Brain pericyte (primary cell): Measurements from ENCODE around the gene C1QTNF5.

ENCODE experiments used
- DNase-seq: peaks from one replicate; pipeline ENCODE4 v3.0.0-alpha.2; 2012; ENCODE audit warnings: low read depth, low spot score

C1QTNF5 gene

GRCh38 chr11:119359365-119360214 is 18.9 kb upstream of the C1QTNF5 start:
- no peak for DNase-seq

GRCh38 chr11:119357074-119357473 is 16.4 kb upstream of the C1QTNF5 start:
- no peak for DNase-seq

GRCh38 chr11:119356349-119357031 is 15.8 kb upstream of the C1QTNF5 start:
- DNase-seq = no peak

- no peak for DNase-seq
Measured at GRCh38 chr11:119355091-119355843, 14.6 kb upstream of the C1QTNF5 start.

GRCh38 chr11:119352857-119353260 is 12.2 kb upstream of the C1QTNF5 start:
- no peak for DNase-seq

GRCh38 chr11:119351232-119351631 is 10.5 kb upstream of the C1QTNF5 start:
- DNase-seq = no peak

GRCh38 chr11:119350302-119350701 is 9.6 kb upstream of the C1QTNF5 start:
- DNase-seq = no peak

GRCh38 chr11:119347940-119348605 is 7.4 kb upstream of the C1QTNF5 start:
- no peak for DNase-seq

- no peak for DNase-seq
Measured at GRCh38 chr11:119347242-119347641, 6.6 kb upstream of the C1QTNF5 start.

- no peak for DNase-seq
Measured at GRCh38 chr11:119346605-119347004, 5.9 kb upstream of the C1QTNF5 start, which contains the start of gene MFRP. Gene MFRP, minus strand, starts transcription at chr11:119346705. Its CDS starts 192 bp downstream, at chr11:119346513.

- no peak for DNase-seq
Measured at GRCh38 chr11:119345685-119346084, 5.0 kb upstream of the C1QTNF5 start.

GRCh38 chr11:119344291-119345010 is 3.8 kb upstream of the C1QTNF5 start:
- DNase-seq = no peak

GRCh38 chr11:119343726-119344125 is 3.0 kb upstream of the C1QTNF5 start:
- no peak for DNase-seq

GRCh38 chr11:119342362-119343130 is 1.9 kb upstream of the C1QTNF5 start:
- DNase-seq = no peak

- DNase-seq = no peak
Measured at GRCh38 chr11:119342023-119342300, 1.3 kb upstream of the C1QTNF5 start.

- DNase-seq = no peak
Measured at GRCh38 chr11:119341222-119342022, 739 bp upstream of the C1QTNF5 start.

GRCh38 chr11:119339589-119340334 is 921 bp downstream of the C1QTNF5 start:
- DNase-seq = no peak

GRCh38 chr11:119338965-119339588 is 1.6 kb downstream of the C1QTNF5 start:
- no peak for DNase-seq
